Testis (tissue), 3 donors: ENCODE results near the gene CDH11. TPM values are rescaled to one million over a fixed set of nuclear protein-coding genes. Genes with fewer than 3 reads are reported as not detected.

Source experiments
- DNase-seq: peaks from one replicate; pipeline ENCODE4 v3.0.0-alpha.2; 2019
- H3K27ac ChIP-seq, 2 donors: fragments of 200-600 bp; sonication (generic); one replicate each; pipeline ENCODE4 v1.5.1; 2019
- H3K27me3 ChIP-seq: fragments of 200-600 bp; sonication (generic); one replicate; pipeline ENCODE4 v1.5.1; 2019
- H3K36me3 ChIP-seq: fragments of 200-600 bp; sonication (generic); one replicate; pipeline ENCODE4 v1.5.1; 2017; ENCODE audit warnings: low read depth; ENCODE audit errors: missing control alignments
- H3K4me1 ChIP-seq: fragments of 200-600 bp; sonication (generic); one replicate; pipeline ENCODE4 v1.5.1; 2019
- H3K4me3 ChIP-seq, 2 donors: fragments of 200-600 bp; sonication (generic); one replicate each; pipeline ENCODE4 v1.5.1; 2017 to 2019
- H3K9me3 ChIP-seq: fragments of 200-600 bp; sonication (generic); one replicate; pipeline ENCODE4 v1.5.1; 2017
- POLR2A ChIP-seq: fragments of 450-650 bp; IDR thresholded peaks from one replicate; pipeline ENCODE4 v1.6.1; 2017; ENCODE audit warnings: antibody characterized with exemption, mild to moderate bottlenecking, moderate library complexity
- WGBS, 2 donors: methylation state at CpG; one replicate each; pipeline ENCODE4 v1.1.5; 2018; 5-methylcytosine and 5-hydroxymethylcytosine counted together
- intact Hi-C: fragments of 100-400 bp; cut with DNase I; formaldehyde crosslinking; loops from one replicate; pipeline ENCODE4 v1.15.1; 2023; ENCODE audit warnings: low total_unique reads
- polyA plus RNA-seq: library from polyadenylated mRNA; stranded (reverse); fragments of 350-450 nt; fragmentation: Illumina TruSeq; extraction: RNeasy Lipid Tissue Mini Kit (QIAGEN cat#74804); gene quantifications from one replicate; pipeline ENCODE4 v1.2.3, GENCODE V29; 2014; ENCODE audit warnings: low read depth, low replicate concordance; ENCODE audit not compliant: insufficient read depth
- total RNA-seq, 2 donors: library from RNA; depleted of rRNA; stranded (reverse); fragments of >200 nt; gene quantifications; one replicate each; pipeline ENCODE4 v1.2.3, GENCODE V29; 2016
- TF ChIP-seq, protein P1 (sequence below), 3 experiments: fragments of 450-650 bp in 2 of 3; fragments of 200-600 bp in 1 of 3; sonication (generic) in 1 of 3; IDR thresholded peaks; one replicate each; pipeline ENCODE4 v1.5.1; 2016 to 2019; ENCODE audit warnings: antibody characterized with exemption in 3 of 3, mild to moderate bottlenecking in 2 of 3, moderate library complexity in 1 of 3

CDH11 gene
- total and polyA plus RNA-seq, 3 donors from 2014 or later: 24.0 to 32.8 (median 32.5) TPM

- DNase-seq: no peak
- no peak overlapping the region for H3K4me3 ChIP-seq
- no peaks in the 10 kb centered on the region for H3K36me3 ChIP-seq
- H3K27me3 ChIP-seq: no peaks in the 10 kb centered on the region
- intact Hi-C loops: no loop called here
- TF ChIP-seq, protein P1, sequence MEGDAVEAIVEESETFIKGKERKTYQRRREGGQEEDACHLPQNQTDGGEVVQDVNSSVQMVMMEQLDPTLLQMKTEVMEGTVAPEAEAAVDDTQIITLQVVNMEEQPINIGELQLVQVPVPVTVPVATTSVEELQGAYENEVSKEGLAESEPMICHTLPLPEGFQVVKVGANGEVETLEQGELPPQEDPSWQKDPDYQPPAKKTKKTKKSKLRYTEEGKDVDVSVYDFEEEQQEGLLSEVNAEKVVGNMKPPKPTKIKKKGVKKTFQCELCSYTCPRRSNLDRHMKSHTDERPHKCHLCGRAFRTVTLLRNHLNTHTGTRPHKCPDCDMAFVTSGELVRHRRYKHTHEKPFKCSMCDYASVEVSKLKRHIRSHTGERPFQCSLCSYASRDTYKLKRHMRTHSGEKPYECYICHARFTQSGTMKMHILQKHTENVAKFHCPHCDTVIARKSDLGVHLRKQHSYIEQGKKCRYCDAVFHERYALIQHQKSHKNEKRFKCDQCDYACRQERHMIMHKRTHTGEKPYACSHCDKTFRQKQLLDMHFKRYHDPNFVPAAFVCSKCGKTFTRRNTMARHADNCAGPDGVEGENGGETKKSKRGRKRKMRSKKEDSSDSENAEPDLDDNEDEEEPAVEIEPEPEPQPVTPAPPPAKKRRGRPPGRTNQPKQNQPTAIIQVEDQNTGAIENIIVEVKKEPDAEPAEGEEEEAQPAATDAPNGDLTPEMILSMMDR (IDR thresholded peaks at IDR 0.05): no peak
- TF ChIP-seq POLR2A: no peak
- no peaks in the 10 kb centered on the region for H3K9me3 ChIP-seq
- no peak overlapping the region for H3K27ac ChIP-seq
- H3K4me1 ChIP-seq: no peaks in the 10 kb centered on the region
Observed at GRCh38 chr16:65024767-65025178, 97.1 kb downstream of the CDH11 start.

- H3K9me3 ChIP-seq: no peaks in the 10 kb centered on the region
- no peak overlapping the region for H3K27ac ChIP-seq
- no peaks in the 10 kb centered on the region for H3K36me3 ChIP-seq
- H3K4me3 ChIP-seq: no peak overlapping the region
- H3K27me3 ChIP-seq: no peaks in the 10 kb centered on the region
- TF ChIP-seq, protein P1 (IDR thresholded peaks at IDR 0.05): no peak
- TF ChIP-seq POLR2A: no peak
- intact Hi-C loops: no loop called here
- DNase-seq: no peak
- no peaks in the 10 kb centered on the region for H3K4me1 ChIP-seq
- 93 to 95% methylated on average over 4 of the region's 4 CpGs for WGBS, 2 donors
Observed at GRCh38 chr16:65023802-65024201, 98.1 kb downstream of the CDH11 start.

DNA sequence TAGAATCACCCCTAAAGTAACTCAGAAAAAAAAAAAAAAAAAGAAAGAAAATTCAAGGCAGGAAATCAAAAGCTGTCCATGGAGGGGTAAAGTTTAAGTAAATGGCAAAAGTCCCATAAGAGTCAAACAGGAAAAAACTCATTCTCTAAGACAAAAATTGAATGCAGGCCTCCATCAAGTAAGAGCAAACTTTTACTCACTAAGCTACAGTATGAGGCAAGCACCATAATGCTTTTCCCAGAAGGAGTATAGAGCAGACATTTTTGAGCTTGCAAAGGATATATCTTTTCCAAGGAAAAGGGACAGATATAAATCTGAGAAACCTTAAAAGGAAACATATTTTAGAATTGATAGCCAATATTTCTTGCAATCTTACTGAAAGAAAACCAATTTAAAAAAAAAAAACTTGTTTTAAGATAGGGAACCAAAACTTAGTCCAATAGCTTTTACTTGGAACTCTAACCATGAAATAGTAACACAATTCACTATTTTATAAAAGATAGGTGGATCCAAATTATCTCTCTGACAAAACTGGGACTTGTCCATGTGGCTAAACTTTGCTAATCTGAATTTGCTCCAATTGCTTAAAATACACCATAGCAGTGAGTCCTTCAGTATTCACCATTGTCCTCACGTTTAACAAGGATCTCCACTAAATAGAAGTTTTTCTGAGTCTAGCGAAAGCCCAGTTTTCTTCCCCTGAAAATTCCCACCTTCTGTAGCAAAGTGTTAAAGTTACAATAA is 99.8 kb downstream of the CDH11 start:
- 76 to 82% methylated on average over 2 of the region's 2 CpGs for WGBS, 2 donors
- no peaks in the 10 kb centered on the region for H3K27me3 ChIP-seq
- TF ChIP-seq, protein P1 (IDR thresholded peaks at IDR 0.05): no peak
- TF ChIP-seq POLR2A: no peak
- H3K4me3 ChIP-seq: no peak overlapping the region
- no peak for DNase-seq
- no peak overlapping the region for H3K27ac ChIP-seq
- no peaks in the 10 kb centered on the region for H3K9me3 ChIP-seq
- intact Hi-C loops: no loop called here
- H3K4me1 ChIP-seq: no peaks in the 10 kb centered on the region
- no peaks in the 10 kb centered on the region for H3K36me3 ChIP-seq

DNA sequence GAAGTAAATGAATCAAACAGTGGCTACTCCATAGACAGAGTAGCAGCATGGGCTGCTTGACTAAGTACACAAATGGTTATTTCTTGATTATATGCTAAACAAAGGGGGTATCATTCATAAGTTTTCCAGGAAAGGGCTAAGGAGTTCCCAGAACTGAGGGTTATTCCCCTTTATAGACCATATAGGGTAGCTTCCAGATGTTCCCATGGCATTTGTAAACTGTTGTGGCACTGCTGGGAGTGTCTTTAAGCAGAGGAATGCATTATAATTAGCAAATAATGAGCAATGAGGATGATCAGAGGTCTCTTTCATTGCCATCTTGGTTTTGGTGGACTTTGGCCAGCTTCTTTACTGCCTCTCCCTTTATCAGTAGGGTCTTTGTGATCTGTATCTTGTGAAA is 105.1 kb downstream of the CDH11 start:
- TF ChIP-seq, protein P1 (IDR thresholded peaks at IDR 0.05): no peak
- no peak for TF ChIP-seq POLR2A
- no peaks in the 10 kb centered on the region for H3K27me3 ChIP-seq
- H3K27ac ChIP-seq: no peak overlapping the region
- H3K36me3 ChIP-seq: no peaks in the 10 kb centered on the region
- intact Hi-C loops: no loop called here
- no peak overlapping the region for H3K4me3 ChIP-seq
- no peaks in the 10 kb centered on the region for H3K4me1 ChIP-seq
- no peaks in the 10 kb centered on the region for H3K9me3 ChIP-seq
- no peak for DNase-seq

- intact Hi-C loops: no loop called here
- no peaks in the 10 kb centered on the region for H3K27me3 ChIP-seq
- no peaks in the 10 kb centered on the region for H3K9me3 ChIP-seq
- H3K4me3 ChIP-seq: no peak overlapping the region
- no peak for DNase-seq
- no peaks in the 10 kb centered on the region for H3K36me3 ChIP-seq
- TF ChIP-seq, protein P1 (IDR thresholded peaks at IDR 0.05): no peak
- no peak for TF ChIP-seq POLR2A
- no peak overlapping the region for H3K27ac ChIP-seq
- no peaks in the 10 kb centered on the region for H3K4me1 ChIP-seq
Observed at GRCh38 chr16:65015599-65015998, 106.3 kb downstream of the CDH11 start.
